Left cardiac atrium (tissue), 4 donors: ENCODE data around the gene GAPDHS. TPM values are rescaled to one million over a fixed set of nuclear protein-coding genes. Genes with fewer than 3 reads are reported as not detected.

Source experiments
- ATAC-seq, 2 donors: fragments of 200-7000 bp; cut with Tn5 transposase; one replicate each; pipeline ENCODE4 v1.9.1; 2020; ENCODE audit warnings: mild to moderate bottlenecking in 2 of 2, moderate library complexity in 2 of 2
- DNase-seq: peaks from one replicate; pipeline ENCODE4 v3.0.0-alpha.2; 2020
- intact Hi-C, 2 donors: fragments of 100-400 bp; cut with DNase I; formaldehyde crosslinking; loops; one replicate each; pipeline versions ENCODE4 v1.14.1 to v1.15.1; 2022 to 2023
- total RNA-seq, 2 donors: library from RNA; stranded (reverse); fragmentation: NEBNext Ultra II Directional; extraction: Animal tissue kit (Norgen Biotek cat#: 25700); gene quantifications; one replicate each; pipeline ENCODE4 v1.2.1, GENCODE V29; 2021
- donor health status: DM: no; HTN: yes; CAD: no.
- donor health status: DM: no; HTN: yes; CAD: no; lungs with severe emphysema.
- donor health status: DM: yes; HTN: yes; CAD: no.
- donor health status: Dilated cardiomyopathy.

The GAPDHS gene
- total RNA-seq, 2 donors from 2014 or later = not detected

GRCh38 chr19:35563207-35563829, 30.1 kb downstream of the GAPDHS start, which contains the start of gene ATP4A:
TSS of gene ATP4A (minus strand) at chr19:35563658. CDS start at chr19:35563629, 29 bp downstream.
- ATAC-seq (no peak), DNase-seq (no peak)
- intact Hi-C loops = no loop called here

- intact Hi-C loops = no loop called here
- DNase-seq = no peak
- ATAC-seq = no peak
These were observed 32.0 kb downstream of the GAPDHS start for GRCh38 chr19:35565016-35565856.

GRCh38 chr19:35566738-35567137, 33.5 kb downstream of the GAPDHS start:
- DNase-seq (no peak), ATAC-seq (no peak)
- intact Hi-C loops = no loop called here

GRCh38 chr19:35569281-35569781, 36.1 kb downstream of the GAPDHS start:
- DNase-seq (no peak), ATAC-seq (no peak)
- intact Hi-C loops = no loop called here

GRCh38 chr19:35571406-35571965, 38.2 kb downstream of the GAPDHS start:
- ATAC-seq (no peak), DNase-seq (no peak)
- intact Hi-C loops = no loop called here

GRCh38 chr19:35577918-35578317, 44.7 kb downstream of the GAPDHS start:
- ATAC-seq = no peak
- DNase-seq = no peak
- intact Hi-C loops = no loop called here

- DNase-seq (no peak), ATAC-seq (no peak)
- intact Hi-C loops = no loop called here
These were observed 45.5 kb downstream of the GAPDHS start for GRCh38 chr19:35578707-35579106.

- no peak for DNase-seq
- intact Hi-C loops = no loop called here
- no peak for ATAC-seq
These were observed 49.5 kb downstream of the GAPDHS start for GRCh38 chr19:35582760-35583159.

GRCh38 chr19:35585848-35586247, 52.6 kb downstream of the GAPDHS start, which contains the start of gene PMIS2:
TSS of gene PMIS2 (plus strand) at chr19:35586173. CDS start at chr19:35586260, 87 bp downstream.
- intact Hi-C loops = no loop called here
- no peak for ATAC-seq
- no peak for DNase-seq

GRCh38 chr19:35587321-35587720, 54.1 kb downstream of the GAPDHS start:
- DNase-seq (no peak), ATAC-seq (no peak)
- intact Hi-C loops = no loop called here

- DNase-seq (no peak), ATAC-seq (no peak)
- intact Hi-C loops = no loop called here
These were observed 57.6 kb downstream of the GAPDHS start for GRCh38 chr19:35590875-35591274.

- intact Hi-C loops = no loop called here
- no peak for DNase-seq
- no peak for ATAC-seq
These were observed 59.0 kb downstream of the GAPDHS start for GRCh38 chr19:35592226-35592625.

Other genes with a start within 250 kb of the GAPDHS start
- gene MAG, start 241.3 kb upstream of the GAPDHS start, total RNA-seq = not detected
- gene CD22, start 204.3 kb upstream of the GAPDHS start, total RNA-seq = under 1 TPM; 0.39 to 0.56 TPM
- gene FFAR1, start 185.6 kb upstream of the GAPDHS start, total RNA-seq = not detected
- under 1 TPM; 0.18 to 0.44 TPM for gene FFAR3, start 175.0 kb upstream of the GAPDHS start, total RNA-seq
- gene GPR42, start 162.4 kb upstream of the GAPDHS start, total RNA-seq = not detected
- under 1 TPM; 0.44 to 0.47 TPM for gene FFAR2, start 85.2 kb upstream of the GAPDHS start, total RNA-seq
- gene KRTDAP, start 43.0 kb upstream of the GAPDHS start, total RNA-seq = not detected
- gene DMKN, start 19.8 kb upstream of the GAPDHS start, total RNA-seq = 1 to 10 TPM; 7.5 to 7.6 TPM
- gene SBSN, start 5.1 kb upstream of the GAPDHS start, total RNA-seq = not detected
- 10 to 100 TPM; 78.1 to 87.5 TPM for gene TMEM147, start 12.2 kb downstream of the GAPDHS start, total RNA-seq
- not detected for gene ATP4A, start 30.2 kb downstream of the GAPDHS start, total RNA-seq
- gene PMIS2, start 52.7 kb downstream of the GAPDHS start, total RNA-seq = not detected
- 1 to 10 TPM; 3.8 to 4.2 TPM for gene HAUS5, start 79.3 kb downstream of the GAPDHS start, total RNA-seq
- 10 to 100 TPM; 51.3 to 54.2 TPM for gene RBM42, start 95.6 kb downstream of the GAPDHS start, total RNA-seq
- under 1 TPM; 0.29 to 0.88 TPM for gene ETV2, start 108.3 kb downstream of the GAPDHS start, total RNA-seq
- gene COX6B1, start 114.9 kb downstream of the GAPDHS start, total RNA-seq = 1,000 to 10,000 TPM in 1 of 2 donors, 100 to 1,000 TPM in 1; 934 to 1,059 TPM
- gene UPK1A, start 133.1 kb downstream of the GAPDHS start, total RNA-seq = not detected
- gene ZBTB32, start 171.1 kb downstream of the GAPDHS start, total RNA-seq = not detected
- 10 to 100 TPM; 15.4 to 17.1 TPM for gene KMT2B, start 184.5 kb downstream of the GAPDHS start, total RNA-seq
- gene IGFLR1, start 209.0 kb downstream of the GAPDHS start, total RNA-seq = 1 to 10 TPM; 6.5 to 7.0 TPM
- 10 to 100 TPM; 17.7 to 21.6 TPM for gene U2AF1L4, start 212.0 kb downstream of the GAPDHS start, total RNA-seq
- 10 to 100 TPM; 41.7 to 46.6 TPM for gene PSENEN, start 212.2 kb downstream of the GAPDHS start, total RNA-seq
- gene LIN37, start 215.1 kb downstream of the GAPDHS start, total RNA-seq = 1 to 10 TPM; 7.5 to 8.1 TPM
- 100 to 1,000 TPM; 210 to 251 TPM for gene HSPB6, start 223.6 kb downstream of the GAPDHS start, total RNA-seq
- 1 to 10 TPM; 6.8 to 8.4 TPM for gene PROSER3, start 224.7 kb downstream of the GAPDHS start, total RNA-seq
- 1 to 10 TPM; 2.4 to 2.7 TPM for gene ARHGAP33, start 242.1 kb downstream of the GAPDHS start, total RNA-seq